ENCODE results near the gene CEBPE. TPM values are rescaled to one million over a fixed set of nuclear protein-coding genes. Genes with fewer than 3 reads are reported as not detected.
A peak's percentile ranks its signal among the peaks of the same experiment; 100 is the strongest.

The CEBPE gene
- total RNA-seq, 3 donors from 2014 or later, result 0.32 TPM; not detected in 2

DNA sequence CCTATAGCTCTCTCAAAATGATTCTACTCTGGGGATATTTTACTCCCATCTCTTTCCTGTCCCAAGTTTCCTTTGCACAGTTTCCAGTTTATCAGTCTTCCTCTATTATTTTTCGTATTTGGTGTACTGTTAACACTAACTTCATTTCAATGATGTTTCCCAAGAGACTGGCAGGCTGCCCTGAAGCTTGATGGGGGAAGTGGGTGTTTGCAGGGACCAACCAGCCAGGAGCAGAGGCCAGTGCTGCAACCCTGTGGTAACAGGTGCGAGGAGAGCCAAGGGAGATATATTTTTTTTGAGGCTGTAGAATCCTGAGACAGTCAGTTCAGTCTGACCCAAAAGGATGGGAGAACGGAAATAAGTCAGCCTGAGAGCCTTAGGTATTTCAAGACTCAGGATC, 11.8 kb upstream of the CEBPE start:
- no peaks in the 10 kb centered on the region for H3K27me3 ChIP-seq
- DNase-seq (ENCODE audit: low spot score in 2 of 2), result no peak
- intact Hi-C loops (cut with DNase I; ENCODE audit: low total_unique reads), result no loop called here
- peaks cover 0 to 3% of the 10 kb centered on the region in 2 donors for H3K4me1 ChIP-seq
- TF ChIP-seq POLR2A (IDR thresholded peaks at IDR 0.05), result no peak
- no peak for TF ChIP-seq POLR2AphosphoS5 (IDR thresholded peaks at IDR 0.05)
- TF ChIP-seq, protein P1, sequence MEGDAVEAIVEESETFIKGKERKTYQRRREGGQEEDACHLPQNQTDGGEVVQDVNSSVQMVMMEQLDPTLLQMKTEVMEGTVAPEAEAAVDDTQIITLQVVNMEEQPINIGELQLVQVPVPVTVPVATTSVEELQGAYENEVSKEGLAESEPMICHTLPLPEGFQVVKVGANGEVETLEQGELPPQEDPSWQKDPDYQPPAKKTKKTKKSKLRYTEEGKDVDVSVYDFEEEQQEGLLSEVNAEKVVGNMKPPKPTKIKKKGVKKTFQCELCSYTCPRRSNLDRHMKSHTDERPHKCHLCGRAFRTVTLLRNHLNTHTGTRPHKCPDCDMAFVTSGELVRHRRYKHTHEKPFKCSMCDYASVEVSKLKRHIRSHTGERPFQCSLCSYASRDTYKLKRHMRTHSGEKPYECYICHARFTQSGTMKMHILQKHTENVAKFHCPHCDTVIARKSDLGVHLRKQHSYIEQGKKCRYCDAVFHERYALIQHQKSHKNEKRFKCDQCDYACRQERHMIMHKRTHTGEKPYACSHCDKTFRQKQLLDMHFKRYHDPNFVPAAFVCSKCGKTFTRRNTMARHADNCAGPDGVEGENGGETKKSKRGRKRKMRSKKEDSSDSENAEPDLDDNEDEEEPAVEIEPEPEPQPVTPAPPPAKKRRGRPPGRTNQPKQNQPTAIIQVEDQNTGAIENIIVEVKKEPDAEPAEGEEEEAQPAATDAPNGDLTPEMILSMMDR (IDR thresholded peaks at IDR 0.05), result no peak
- H3K27ac ChIP-seq, result peak overlapping the region; percentile 65 to 75
- H3K9me3 ChIP-seq, result no peaks in the 10 kb centered on the region
- no peaks in the 10 kb centered on the region for H3K36me3 ChIP-seq
- no peak overlapping the region for H3K4me3 ChIP-seq

DNA sequence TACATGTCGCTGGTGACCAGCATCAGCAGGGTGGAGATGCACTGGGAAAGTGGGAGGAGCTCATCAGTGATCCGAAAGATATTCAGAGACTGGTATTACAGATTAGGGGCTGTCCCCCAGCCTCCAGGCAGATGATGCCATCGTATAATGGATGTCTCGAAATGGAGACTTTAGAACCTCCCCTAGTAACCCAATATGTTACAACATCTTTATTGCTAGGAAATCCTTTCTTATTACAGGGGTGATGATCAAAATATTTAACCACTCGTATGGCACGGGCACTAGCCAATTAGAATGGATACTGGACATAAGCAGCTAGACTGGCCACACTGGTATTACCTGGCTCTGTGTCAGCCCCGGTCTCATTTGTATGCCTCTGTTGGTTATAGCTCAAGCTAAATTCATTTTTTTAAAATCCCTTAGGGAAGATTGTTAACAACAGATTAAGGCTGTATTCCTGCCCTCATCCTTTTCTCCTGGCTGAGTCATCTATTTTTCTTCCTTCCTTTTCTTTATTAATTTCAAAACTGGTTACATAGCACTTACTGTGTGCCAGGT, 10.8 kb upstream of the CEBPE start:
- Histone ChIP-seq H3K27me3 (no peaks in the 10 kb centered on the region), H3K4me3 (no peak overlapping the region), H3K9me3 (no peaks in the 10 kb centered on the region), H3K36me3 (no peaks in the 10 kb centered on the region), H3K27ac (peak overlapping the region; percentile 75 to 89), H3K4me1 (peaks cover 0 to 3% of the 10 kb centered on the region in 2 donors)
- peak; percentile 85 to 88 for DNase-seq (ENCODE audit: low spot score in 2 of 2)
- TF ChIP-seq, protein P1 (IDR thresholded peaks at IDR 0.05), result no peak
- TF ChIP-seq POLR2AphosphoS5 (IDR thresholded peaks at IDR 0.05) (no peak), POLR2A (IDR thresholded peaks at IDR 0.05) (no peak)
- intact Hi-C loops (cut with DNase I; ENCODE audit: low total_unique reads), result no loop called here

DNA sequence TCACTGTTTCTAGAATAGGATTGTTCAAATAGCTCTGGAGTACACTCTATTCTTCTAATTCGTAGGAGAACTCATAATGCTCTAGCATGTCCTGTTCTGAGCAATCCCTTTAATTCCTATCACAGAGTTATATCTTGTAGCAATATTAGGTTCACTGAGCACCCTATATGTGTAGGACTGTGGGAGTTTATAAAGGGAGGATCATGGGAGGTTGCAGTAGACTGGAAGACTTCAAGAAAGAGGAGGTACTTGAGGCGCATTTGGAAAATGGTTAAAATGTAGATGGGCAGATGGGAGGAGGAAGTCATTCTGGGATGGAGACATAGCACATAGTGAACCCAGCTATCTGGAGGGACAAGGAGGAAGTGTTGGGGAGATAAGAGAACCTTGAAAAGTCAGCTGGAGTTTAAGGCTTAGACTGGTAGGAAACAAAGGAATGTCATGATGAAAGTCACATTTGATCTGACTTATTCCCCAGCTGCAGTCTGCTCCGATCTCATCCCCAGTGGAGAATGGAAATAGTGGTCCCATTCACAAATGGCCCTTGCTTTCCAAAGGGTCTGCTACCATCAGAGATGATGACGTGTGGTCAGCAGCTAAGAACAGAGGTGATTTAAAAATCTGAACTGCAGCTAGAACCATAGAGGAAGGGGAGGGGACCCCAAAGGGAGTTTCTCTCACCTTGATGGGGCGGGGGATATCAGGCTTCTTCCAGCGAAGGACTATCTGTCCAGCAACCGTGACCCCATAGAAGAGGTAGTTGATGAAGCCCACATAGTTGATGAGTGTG, 10.1 kb upstream of the CEBPE start:
- Histone ChIP-seq H3K9me3 (no peaks in the 10 kb centered on the region), H3K27me3 (no peaks in the 10 kb centered on the region), H3K36me3 (no peaks in the 10 kb centered on the region), H3K4me3 (no peak overlapping the region), H3K27ac (peak overlapping the region; percentile 75 to 89), H3K4me1 (peaks cover 0 to 3% of the 10 kb centered on the region in 2 donors)
- intact Hi-C loops (cut with DNase I; ENCODE audit: low total_unique reads), result no loop called here
- TF ChIP-seq, protein P1 (IDR thresholded peaks at IDR 0.05), result no peak
- TF ChIP-seq POLR2A (IDR thresholded peaks at IDR 0.05), result no peak
- no peak for TF ChIP-seq POLR2AphosphoS5 (IDR thresholded peaks at IDR 0.05)
- no peak for DNase-seq (ENCODE audit: low spot score in 2 of 2)

DNA sequence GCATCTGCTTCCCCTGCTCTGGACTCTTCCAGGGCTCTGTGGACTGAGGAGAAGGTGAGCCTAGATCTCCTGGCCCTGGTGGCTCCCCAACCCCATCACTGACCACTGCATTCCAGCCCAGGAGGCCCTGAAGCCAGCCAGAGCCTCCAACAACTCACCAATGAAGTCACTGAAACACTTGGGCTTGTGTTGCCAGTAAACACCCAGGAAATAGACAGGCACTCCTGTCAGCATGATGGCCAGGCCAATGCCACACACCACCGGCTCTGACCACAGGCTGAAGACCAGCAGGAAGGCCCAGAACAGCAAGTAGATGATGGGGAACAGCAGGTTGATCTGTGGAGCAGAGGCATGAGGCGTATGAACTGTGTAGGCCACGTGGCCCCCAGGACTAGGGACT, 8.8 kb upstream of the CEBPE start:
- no peak for DNase-seq (ENCODE audit: low spot score in 2 of 2)
- intact Hi-C loops (cut with DNase I; ENCODE audit: low total_unique reads), result no loop called here
- no peak overlapping the region for H3K4me3 ChIP-seq

More for the DNA sequence above, 8.8 kb upstream of the CEBPE start:
- Histone ChIP-seq H3K9me3 (no peaks in the 10 kb centered on the region), H3K27ac (peak overlapping the region in 1 of 2 donors; percentile 12), H3K27me3 (no peaks in the 10 kb centered on the region), H3K4me1 (peaks cover 0 to 3% of the 10 kb centered on the region in 2 donors), H3K36me3 (no peaks in the 10 kb centered on the region)
- TF ChIP-seq POLR2AphosphoS5 (IDR thresholded peaks at IDR 0.05) (no peak), POLR2A (IDR thresholded peaks at IDR 0.05) (no peak)
- TF ChIP-seq, protein P1 (IDR thresholded peaks at IDR 0.05), result no peak

Data from breast epithelium (tissue), 4 donors.